H1 (cell line): ENCODE measurements around the gene WNK3. TPM values are rescaled to one million over a fixed set of nuclear protein-coding genes. Genes with fewer than 3 reads are reported as not detected.

Experiments used
- CTCF ChIA-PET: fragments of 300-600 bp; sonication (Branson Sonifier 250); formaldehyde crosslinking; loops from one replicate; lab custom pipeline; 2021; ENCODE audit not compliant: partially characterized antibody; lab: Charles Lee
- POLR2A ChIA-PET: fragments of 300-600 bp; sonication (Branson Sonifier 250); formaldehyde crosslinking; loops from one replicate; lab custom pipeline; 2021; ENCODE audit warnings: inconsistent platforms; ENCODE audit not compliant: partially characterized antibody; lab: Charles Lee
- DNase-seq, 2 experiments: peaks; one replicate each; pipeline versions ENCODE4 v3.0.0 to v3.0.0-alpha.2; 2010 to 2022; ENCODE audit warnings: low spot score in 2 of 2, low read depth in 1 of 2, mixed read lengths in 1 of 2
- FAIRE-seq: peaks from 2 replicates; lab custom pipeline; 2011; peaks lifted over from hg19 to GRCh38; lab: Jason Lieb, UNC
- H2AFZ ChIP-seq: 2 replicates; pipeline ENCODE4 v1.8.1; 2012; ENCODE audit warnings: low read length, inconsistent platforms
- H2AK5ac ChIP-seq: 2 replicates; pipeline ENCODE4 v1.6.1; 2013; ENCODE audit warnings: low read depth, low read length
- H2BK120ac ChIP-seq: replicated peaks from 2 replicates; pipeline ENCODE3; 2013; ENCODE audit warnings: low read depth, low read length, inconsistent platforms
- H2BK12ac ChIP-seq: 2 replicates; pipeline ENCODE4 v1.6.1; 2013; ENCODE audit warnings: low read depth, low read length
- H2BK15ac ChIP-seq: 2 replicates; pipeline ENCODE4 v1.6.1; 2013; ENCODE audit warnings: low read length
- H2BK20ac ChIP-seq: 2 replicates; pipeline ENCODE4 v1.6.1; 2013; ENCODE audit warnings: low read length
- H2BK5ac ChIP-seq: 2 replicates; pipeline ENCODE4 v1.6.1; 2013; ENCODE audit warnings: low read depth, low read length
- H3K14ac ChIP-seq: 2 replicates; pipeline ENCODE4 v1.6.1; 2013; ENCODE audit warnings: inconsistent platforms; ENCODE audit not compliant: insufficient read length
- H3K18ac ChIP-seq: 2 replicates; pipeline ENCODE4 v1.6.1; 2013; ENCODE audit warnings: low read length; ENCODE audit errors: extremely low read depth
- H3K23ac ChIP-seq: 2 replicates; pipeline ENCODE4 v1.6.1; 2013; ENCODE audit warnings: inconsistent platforms; ENCODE audit not compliant: insufficient read length
- H3K23me2 ChIP-seq: 2 replicates; pipeline ENCODE4 v1.6.1; 2013; ENCODE audit warnings: low read depth, low read length
- H3K27ac ChIP-seq: 2 replicates; pipeline ENCODE4 v1.6.1; 2011; ENCODE audit warnings: low read depth, low read length, inconsistent platforms
- H3K27me3 ChIP-seq, 4 experiments: replicated peaks in 1 of 4; 1 replicate in 1 of 4; 2 replicates in 3 of 4; pipeline versions ENCODE4 v1.6.1 to v1.8.1; 2011 to 2013; ENCODE audit warnings: low read length in 3 of 4, mild to moderate bottlenecking in 3 of 4, inconsistent platforms in 2 of 4, mixed read lengths in 2 of 4, moderate library complexity in 1 of 4; ENCODE audit not compliant: control insufficient read depth in 3 of 4, insufficient read depth in 3 of 4; ENCODE audit errors: extremely low read depth in 1 of 4
- H3K36me3 ChIP-seq, 4 experiments: 2 replicates each; pipeline versions ENCODE4 v1.6.1 to v1.8.1; 2011 to 2013; ENCODE audit warnings: mild to moderate bottlenecking in 4 of 4, low read length in 3 of 4, moderate library complexity in 2 of 4, control low read depth in 1 of 4, inconsistent platforms in 1 of 4; ENCODE audit not compliant: insufficient read depth in 4 of 4, control insufficient read depth in 2 of 4
- H3K4ac ChIP-seq: replicated peaks from 2 replicates; pipeline ENCODE3; 2013; ENCODE audit warnings: low read length, low read depth, mixed read lengths, inconsistent platforms; ENCODE audit not compliant: insufficient read length
- H3K4me1 ChIP-seq, 4 experiments: replicated peaks in 1 of 4; 1 replicate in 1 of 4; 2 replicates in 3 of 4; pipeline versions ENCODE4 v1.6.1 to v1.8.1; 2011 to 2013; ENCODE audit warnings: low read length in 3 of 4, inconsistent platforms in 2 of 4, mixed read lengths in 1 of 4; ENCODE audit not compliant: insufficient read depth in 4 of 4, control insufficient read depth in 3 of 4
- H3K4me2 ChIP-seq, 2 experiments: 2 replicates each; pipeline versions ENCODE4 v1.6.1 to v1.8.1; 2011 to 2013; ENCODE audit warnings: low read depth in 2 of 2, low read length in 2 of 2, control low read depth in 1 of 2, inconsistent platforms in 1 of 2, mild to moderate bottlenecking in 1 of 2; ENCODE audit not compliant: insufficient read depth in 1 of 2
- H3K4me3 ChIP-seq, 4 experiments: fragments of 200-600, 300-600 bp in 1 of 4; sonication (generic), shearing (Covaris generic), sonication (Bioruptor Twin) in 1 of 4; 2 replicates each; pipeline versions ENCODE4 v1.5.1 to v1.8.1; 2011 to 2016; ENCODE audit warnings: low read length in 4 of 4, low read depth in 3 of 4, control low read depth in 2 of 4, inconsistent platforms in 2 of 4, mild to moderate bottlenecking in 2 of 4, mixed read lengths in 1 of 4, moderate library complexity in 1 of 4; ENCODE audit not compliant: insufficient read depth in 2 of 4; ENCODE audit errors: extremely low read depth in 1 of 4
- H3K56ac ChIP-seq: replicated peaks from 2 replicates; pipeline ENCODE3; 2013; ENCODE audit warnings: low read depth, mild to moderate bottlenecking, mixed read lengths, low read length, inconsistent platforms; ENCODE audit not compliant: insufficient read length
- H3K79me1 ChIP-seq: 2 replicates; pipeline ENCODE4 v1.6.1; 2013; ENCODE audit warnings: low read depth, low read length, control low read depth
- H3K79me2 ChIP-seq, 2 experiments: 2 replicates each; pipeline versions ENCODE4 v1.6.1 to v1.8.1; 2012 to 2013; ENCODE audit warnings: low read length in 2 of 2, mild to moderate bottlenecking in 2 of 2, inconsistent platforms in 1 of 2; ENCODE audit not compliant: insufficient read depth in 2 of 2, control insufficient read depth in 1 of 2
- H3K9ac ChIP-seq, 4 experiments: replicated peaks in 1 of 4; 1 replicate in 1 of 4; 2 replicates in 3 of 4; pipeline versions ENCODE4 v1.6.1 to v1.8.1; 2011 to 2013; ENCODE audit warnings: low read depth in 3 of 4, low read length in 3 of 4, control low read depth in 2 of 4, mild to moderate bottlenecking in 2 of 4, moderate library complexity in 2 of 4, inconsistent platforms in 1 of 4; ENCODE audit errors: extremely low read depth in 1 of 4
- H3K9me3 ChIP-seq, 2 experiments: 2 replicates each; pipeline versions ENCODE4 v1.6.1 to v1.8.1; 2012 to 2013; ENCODE audit warnings: mild to moderate bottlenecking in 2 of 2, moderate library complexity in 2 of 2, control low read depth in 1 of 2, inconsistent platforms in 1 of 2, low read depth in 1 of 2, low read length in 1 of 2, mixed read lengths in 1 of 2; ENCODE audit not compliant: insufficient read depth in 2 of 2
- H4K20me1 ChIP-seq, 2 experiments: replicated peaks in 1 of 2; 2 replicates each; pipeline versions ENCODE3 to v1.8.1; 2011 to 2013; ENCODE audit warnings: inconsistent platforms in 2 of 2, low read length in 2 of 2, mild to moderate bottlenecking in 1 of 2; ENCODE audit not compliant: insufficient read depth in 2 of 2, control insufficient read depth in 1 of 2
- H4K5ac ChIP-seq: 2 replicates; pipeline ENCODE4 v1.6.1; 2013; ENCODE audit warnings: low read length, low read depth, mixed read lengths, inconsistent platforms; ENCODE audit not compliant: insufficient read length
- H4K8ac ChIP-seq: 2 replicates; pipeline ENCODE4 v1.8.0; 2013; ENCODE audit warnings: mild to moderate bottlenecking, moderate library complexity, low read length, inconsistent platforms; ENCODE audit not compliant: insufficient read depth; ENCODE audit errors: extremely low read depth
- H4K91ac ChIP-seq: replicated peaks from 2 replicates; pipeline ENCODE3; 2013; ENCODE audit warnings: low read length, mixed read lengths, inconsistent platforms; ENCODE audit not compliant: insufficient read length
- KDM1A ChIP-seq: fragments of 200-600, 300-600 bp; sonication (generic); IDR thresholded peaks from 2 replicates; pipeline ENCODE4 v1.7.1; 2016; ENCODE audit warnings: mild to moderate bottlenecking, low read length, borderline replicate concordance
- KDM5A ChIP-seq: fragments of 200-600 bp; IDR thresholded peaks from 2 replicates; pipeline ENCODE4 v1.7.1; 2012; ENCODE audit warnings: mild to moderate bottlenecking, low read length, inconsistent platforms, mixed read lengths
- NRF1 ChIP-seq: IDR thresholded peaks from 2 replicates; pipeline ENCODE4 v1.6.1; 2011; ENCODE audit warnings: mild to moderate bottlenecking, low read depth, low read length, improper control_type of control experiment
- SIN3A ChIP-seq, 2 experiments: IDR thresholded peaks in 1 of 2; conservative IDR thresholded peaks in 1 of 2; 2 replicates each; pipeline ENCODE4 v1.6.1; 2011 to 2012; ENCODE audit warnings: low read length in 2 of 2, improper control_type of control experiment in 1 of 2, low read depth in 1 of 2, mild to moderate bottlenecking in 1 of 2
- SUZ12 ChIP-seq: fragments of 200-600 bp; sonication (generic); IDR thresholded peaks from 2 replicates; pipeline ENCODE4 v1.6.1; 2012; ENCODE audit warnings: mild to moderate bottlenecking, inconsistent platforms, low read length, moderate library complexity, mixed read lengths
- TAF7 ChIP-seq: optimal IDR thresholded peaks from 2 replicates; pipeline ENCODE3; 2011; ENCODE audit warnings: low read depth, mild to moderate bottlenecking, inconsistent platforms, low read length, moderate library complexity, borderline replicate concordance
- WGBS, 2 experiments: shearing (Covaris generic) in 1 of 2; methylation state at CpG; one replicate each; pipeline versions ENCODE4 v1.1.6 to v1.1.7; 2013 to 2015; ENCODE audit warnings: low lambda C conversion rate in 2 of 2, mixed read lengths in 2 of 2, inconsistent platforms in 1 of 2, low coverage in 1 of 2, missing lambda C conversion rate in 1 of 2; ENCODE audit not compliant: insufficient replicate concordance in 2 of 2, insufficient coverage in 1 of 2, insufficient read length in 1 of 2; ENCODE audit errors: extremely low coverage in 1 of 2, missing lambda C conversion rate in 1 of 2; 5-methylcytosine and 5-hydroxymethylcytosine counted together
- polyA plus RNA-seq, 7 experiments: library from polyadenylated mRNA; depleted of rRNA in 3 of 7; stranded (reverse) in 5 of 7; unstranded in 2 of 7; fragments of >200 nt in 5 of 7; fragments of 200-250 nt in 2 of 7; gene quantifications; 1 replicate in 5 of 7; 2 replicates in 1 of 7; 4 replicates in 1 of 7; pipeline versions ENCODE4 v1.2.1 to v1.2.3, GENCODE V29; 2011 to 2013; ENCODE audit warnings: missing spikeins in 2 of 7, mixed read lengths in 2 of 7
- total RNA-seq: library from RNA; stranded (reverse); fragmentation: NEBNext Ultra II Directional; extraction: Animal tissue kit (Norgen Biotek cat#: 25700); gene quantifications from 2 replicates; pipeline ENCODE4 v1.2.1, GENCODE V29; 2021
- TF ChIP-seq, protein P1 (sequence below): IDR thresholded peaks from 2 replicates; pipeline ENCODE4 v1.6.1; 2012; ENCODE audit warnings: low read length, inconsistent platforms

Gene WNK3
- total and polyA plus RNA-seq, 2 of the 8 experiments (the other 6 are each of a cell fraction or from before 2014, with no cell fraction given), result 5.5 to 37.5 TPM

DNA sequence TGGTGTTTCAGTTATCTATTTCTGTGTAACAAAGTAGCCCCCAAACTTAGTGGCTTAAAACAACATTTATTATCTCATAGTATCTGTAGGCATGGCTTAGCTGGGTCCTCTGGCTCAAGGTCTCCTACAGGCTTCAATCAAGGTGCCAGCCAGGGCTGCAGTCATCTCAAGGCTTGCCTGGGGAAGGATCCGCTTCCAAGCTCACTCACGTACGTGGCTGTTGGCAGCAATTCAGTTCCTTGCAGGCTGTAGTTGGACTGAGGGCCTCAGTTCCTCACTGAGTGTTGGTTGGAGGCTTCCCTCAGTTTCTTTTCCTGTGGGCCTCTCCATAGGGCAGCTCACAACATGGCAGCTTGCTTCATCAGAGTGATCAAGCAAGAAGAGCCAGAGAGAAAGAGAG is 184.1 kb downstream of the WNK3 start:
- 85% methylated on average over 3 of the region's 3 CpGs; no CpG with 5 or more reads in 1 of the 2 experiments for WGBS, 2 experiments
- Histone ChIP-seq H3K23ac (no peak overlapping the region), H3K4me1 (no peaks in the 10 kb centered on the region), H3K9ac (no peak overlapping the region), H2AK5ac (no peak overlapping the region), H3K79me2 (peaks cover 0 to 25% of the 10 kb centered on the region in 2 experiments; a peak in 3 of 4 replicates), H3K23me2 (no peaks in the 10 kb centered on the region), H3K4me2 (no peak overlapping the region), H3K9me3 (no peaks in the 10 kb centered on the region), H2AFZ (no peak overlapping the region), H3K4me3 (no peak overlapping the region), H2BK120ac (no peak overlapping the region), H2BK5ac (no peak overlapping the region), H3K27me3 (no peaks in the 10 kb centered on the region), H4K20me1 (peaks cover 0 to 2% of the 10 kb centered on the region in 2 experiments), H4K8ac (no peak overlapping the region), H3K18ac (no peak overlapping the region), H3K79me1 (no peaks in the 10 kb centered on the region), H3K27ac (no peak overlapping the region), H2BK20ac (no peak overlapping the region), H2BK12ac (no peak overlapping the region), H3K14ac (no peak overlapping the region), H4K91ac (no peak overlapping the region), H3K36me3 (peaks cover 0 to 4% (median 0%) of the 10 kb centered on the region in 4 experiments; a peak in 2 of 8 replicates), H3K4ac (no peak overlapping the region), H4K5ac (no peak overlapping the region), H3K56ac (no peak overlapping the region), H2BK15ac (no peak overlapping the region)
- TF ChIP-seq SIN3A (conservative IDR thresholded peaks at IDR 0.05 in 1 of 2, IDR thresholded peaks at IDR 0.05 in 1 of 2; ENCODE audit: low read depth in 1 of 2, low read length in 2 of 2) (no peak), NRF1 (no peak), KDM5A (no peak), KDM1A (no peak), TAF7 (no peak), SUZ12 (no peak)
- TF ChIP-seq, protein P1, sequence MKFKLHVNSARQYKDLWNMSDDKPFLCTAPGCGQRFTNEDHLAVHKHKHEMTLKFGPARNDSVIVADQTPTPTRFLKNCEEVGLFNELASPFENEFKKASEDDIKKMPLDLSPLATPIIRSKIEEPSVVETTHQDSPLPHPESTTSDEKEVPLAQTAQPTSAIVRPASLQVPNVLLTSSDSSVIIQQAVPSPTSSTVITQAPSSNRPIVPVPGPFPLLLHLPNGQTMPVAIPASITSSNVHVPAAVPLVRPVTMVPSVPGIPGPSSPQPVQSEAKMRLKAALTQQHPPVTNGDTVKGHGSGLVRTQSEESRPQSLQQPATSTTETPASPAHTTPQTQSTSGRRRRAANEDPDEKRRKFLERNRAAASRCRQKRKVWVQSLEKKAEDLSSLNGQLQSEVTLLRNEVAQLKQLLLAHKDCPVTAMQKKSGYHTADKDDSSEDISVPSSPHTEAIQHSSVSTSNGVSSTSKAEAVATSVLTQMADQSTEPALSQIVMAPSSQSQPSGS, result no peak
- ChIA-PET CTCF (no interaction called here), POLR2A (interaction anchor here (1.9 kb wide), 1 partner anchor 9 kb away, joined by 4 read pairs; the partner anchor contains the start of gene FAM120C)
- no peak for DNase-seq
- no peak for FAIRE-seq
